ENCODE data around the gene HOXC10.

Gene HOXC10

GRCh38 chr12:53977596-53978445 lies 7.1 kb upstream of the HOXC10 start:
- DNase-seq (ENCODE audit: low read depth): no peak

- no peak for DNase-seq (ENCODE audit: low read depth)
Measured at GRCh38 chr12:53978477-53979356, 6.2 kb upstream of the HOXC10 start.

GRCh38 chr12:53980104-53980801 lies 4.7 kb upstream of the HOXC10 start:
- DNase-seq (ENCODE audit: low read depth): no peak

- DNase-seq (ENCODE audit: low read depth): no peak
Measured at GRCh38 chr12:53980802-53981496, 4.0 kb upstream of the HOXC10 start.

GRCh38 chr12:53981634-53982565 lies 3.0 kb upstream of the HOXC10 start:
- DNase-seq (ENCODE audit: low read depth): no peak

GRCh38 chr12:53982648-53983567 lies 2.0 kb upstream of the HOXC10 start:
- DNase-seq (ENCODE audit: low read depth): no peak

GRCh38 chr12:53983568-53983949 lies 1.4 kb upstream of the HOXC10 start:
- no peak for DNase-seq (ENCODE audit: low read depth)

GRCh38 chr12:53983950-53984572 lies 885 bp upstream of the HOXC10 start:
- no peak for DNase-seq (ENCODE audit: low read depth)

GRCh38 chr12:53985692-53985993 lies 697 bp downstream of the HOXC10 start:
- no peak for DNase-seq (ENCODE audit: low read depth)

GRCh38 chr12:53985994-53986685 lies 1.2 kb downstream of the HOXC10 start:
- no peak for DNase-seq (ENCODE audit: low read depth)

- no peak for DNase-seq (ENCODE audit: low read depth)
Measured at GRCh38 chr12:53986686-53987483, 1.9 kb downstream of the HOXC10 start.

- DNase-seq (ENCODE audit: low read depth): no peak
Measured at GRCh38 chr12:53987787-53988230, 2.9 kb downstream of the HOXC10 start.

- DNase-seq (ENCODE audit: low read depth): no peak
Measured at GRCh38 chr12:53988541-53989226, 3.7 kb downstream of the HOXC10 start.

GRCh38 chr12:53989227-53990113 lies 4.5 kb downstream of the HOXC10 start:
- no peak for DNase-seq (ENCODE audit: low read depth)

GRCh38 chr12:53990311-53991076 lies 5.5 kb downstream of the HOXC10 start:
- DNase-seq (ENCODE audit: low read depth): no peak
